8988T (cell line): ENCODE results near the gene METTL17.
A peak's percentile ranks its signal among the peaks of the same experiment; 100 is the strongest.
"Not testable (repeated sequence)": the region's sequence is repeated elsewhere in the genome, so short reads cannot be mapped to it uniquely, and the experiment has no call there.

Experiments used
- DNase-seq: peaks from one replicate; pipeline ENCODE4 v3.0.0; 2011

METTL17 gene

DNA sequence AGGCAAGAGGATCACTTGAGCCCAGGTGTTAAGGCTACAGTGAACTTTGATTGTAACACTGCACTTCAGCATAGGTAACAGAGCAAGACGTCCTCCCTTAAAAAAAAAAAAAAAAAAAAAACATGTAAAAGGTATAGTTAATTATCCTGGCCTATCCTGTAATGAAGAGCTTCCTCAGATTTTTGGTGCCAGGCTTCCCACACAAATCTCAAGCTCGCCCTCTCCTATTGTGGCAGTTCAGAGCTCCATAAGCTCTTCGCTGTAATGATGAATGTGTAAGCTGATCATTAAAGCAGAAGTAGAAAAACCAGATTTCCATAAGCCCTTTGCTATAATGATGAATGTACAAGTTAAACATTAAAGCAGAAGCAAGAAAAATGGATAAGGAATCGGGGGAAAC lies 7.3 kb downstream of the METTL17 start:
- DNase-seq, result no peak

DNA sequence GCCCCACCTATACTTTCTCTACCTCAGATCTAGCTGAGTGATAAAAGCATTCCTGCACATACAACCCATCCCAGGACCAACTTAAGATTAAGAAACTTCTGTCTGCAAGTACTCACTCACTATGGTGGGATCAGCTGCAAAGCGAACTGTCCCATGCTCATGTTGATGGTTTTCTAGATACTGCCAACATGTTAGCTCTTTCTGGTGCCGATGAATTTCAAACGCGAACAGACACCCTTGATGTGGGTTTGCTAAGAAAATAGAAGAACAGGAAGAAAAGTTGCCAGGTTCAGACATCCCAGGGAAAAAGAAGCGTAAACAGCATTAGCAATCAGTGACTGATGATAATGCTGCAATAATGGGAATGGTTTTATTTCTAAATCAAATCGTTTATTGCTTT lies 7.8 kb downstream of the METTL17 start:
- no peak for DNase-seq

DNA sequence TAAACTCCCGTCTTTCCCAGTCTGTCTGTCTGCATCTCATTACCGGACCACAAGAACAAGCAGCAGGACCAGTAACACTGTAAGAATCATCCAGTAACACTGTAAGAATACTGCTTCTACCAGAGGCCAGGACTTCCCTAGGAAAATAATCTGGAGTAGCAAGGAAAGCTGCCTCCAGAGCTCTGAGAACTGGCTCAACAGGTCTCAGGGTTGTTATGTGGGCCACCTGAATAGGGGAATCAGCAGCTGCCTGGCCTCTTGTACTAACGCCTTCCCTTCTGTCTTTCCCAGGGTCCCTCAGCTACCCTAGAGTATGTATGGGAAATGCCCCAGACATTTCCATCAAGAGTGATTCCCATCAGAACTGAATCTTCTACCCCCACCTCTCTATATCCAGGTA lies 8.4 kb downstream of the METTL17 start:
- no peak for DNase-seq

DNA sequence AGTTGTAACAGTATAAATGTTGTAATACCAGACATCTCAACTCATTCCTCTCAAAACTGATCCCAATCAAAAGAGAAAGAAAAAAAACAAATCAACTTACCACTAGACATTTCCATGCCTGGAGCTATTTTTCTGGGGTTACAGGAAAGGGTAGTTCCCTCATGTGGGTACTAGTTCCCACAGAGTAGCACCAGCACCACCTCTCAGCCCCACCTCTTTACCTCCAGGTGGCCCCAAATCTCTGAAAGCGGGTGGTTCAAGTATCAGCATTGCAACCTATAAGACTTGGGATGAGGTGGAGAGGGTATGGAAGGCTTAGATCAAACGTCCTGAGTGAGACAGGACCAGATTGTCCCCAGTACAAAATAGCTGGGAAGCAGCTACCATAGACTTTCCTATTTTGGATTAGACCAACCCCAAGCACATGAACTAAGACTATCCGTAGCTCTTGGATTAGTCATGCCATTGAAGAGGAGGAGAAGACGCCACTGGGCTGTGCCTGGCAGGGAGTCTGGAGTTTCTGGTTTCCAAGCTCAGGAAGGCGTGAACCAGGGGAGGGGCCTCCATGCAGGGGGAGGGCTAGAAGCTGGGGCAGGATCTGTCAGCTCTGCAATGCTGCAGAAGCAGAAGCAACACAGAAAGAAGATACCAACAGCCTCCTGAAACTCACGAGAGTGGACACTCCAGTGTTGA lies 9.0 kb downstream of the METTL17 start, which contains the start of gene SLC39A2:
SLC39A2 (plus strand) TSS at position 620 of the 693 bp plus-strand sequence. CDS start 154 bp downstream, outside the sequence.
- DNase-seq, result no peak

DNA sequence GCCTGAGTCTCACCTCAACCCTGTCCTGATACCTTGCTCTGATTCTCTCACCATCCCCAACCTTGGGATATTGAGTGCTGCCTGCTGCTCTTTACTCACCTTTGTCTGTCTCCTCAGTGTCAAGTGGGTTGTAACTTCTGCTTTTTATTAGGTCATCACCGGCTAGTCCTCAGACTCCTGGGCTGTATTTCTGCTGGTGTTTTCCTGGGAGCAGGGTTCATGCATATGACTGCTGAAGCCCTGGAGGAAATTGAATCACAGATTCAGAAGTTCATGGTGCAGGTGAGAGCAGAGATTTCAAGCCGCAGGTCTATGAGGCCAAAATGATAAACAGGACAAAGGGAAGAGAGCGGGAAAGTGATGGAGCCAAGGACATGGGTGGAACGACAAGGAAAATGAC lies 9.8 kb downstream of the METTL17 start:
- DNase-seq, result no peak

DNA sequence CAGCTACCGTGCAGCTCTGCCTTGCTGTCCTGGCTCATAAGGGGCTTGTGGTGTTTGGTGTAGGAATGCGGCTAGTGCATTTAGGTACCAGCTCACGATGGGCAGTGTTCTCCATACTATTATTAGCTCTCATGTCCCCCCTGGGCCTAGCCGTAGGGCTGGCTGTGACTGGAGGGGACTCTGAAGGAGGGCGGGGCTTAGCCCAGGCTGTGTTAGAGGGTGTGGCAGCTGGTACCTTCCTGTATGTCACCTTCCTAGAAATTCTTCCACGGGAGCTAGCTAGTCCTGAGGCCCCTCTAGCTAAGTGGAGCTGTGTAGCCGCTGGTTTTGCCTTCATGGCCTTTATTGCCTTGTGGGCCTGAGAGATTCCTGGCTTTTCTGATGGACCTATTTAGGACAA lies 11.4 kb downstream of the METTL17 start:
- DNase-seq, result no peak

DNA sequence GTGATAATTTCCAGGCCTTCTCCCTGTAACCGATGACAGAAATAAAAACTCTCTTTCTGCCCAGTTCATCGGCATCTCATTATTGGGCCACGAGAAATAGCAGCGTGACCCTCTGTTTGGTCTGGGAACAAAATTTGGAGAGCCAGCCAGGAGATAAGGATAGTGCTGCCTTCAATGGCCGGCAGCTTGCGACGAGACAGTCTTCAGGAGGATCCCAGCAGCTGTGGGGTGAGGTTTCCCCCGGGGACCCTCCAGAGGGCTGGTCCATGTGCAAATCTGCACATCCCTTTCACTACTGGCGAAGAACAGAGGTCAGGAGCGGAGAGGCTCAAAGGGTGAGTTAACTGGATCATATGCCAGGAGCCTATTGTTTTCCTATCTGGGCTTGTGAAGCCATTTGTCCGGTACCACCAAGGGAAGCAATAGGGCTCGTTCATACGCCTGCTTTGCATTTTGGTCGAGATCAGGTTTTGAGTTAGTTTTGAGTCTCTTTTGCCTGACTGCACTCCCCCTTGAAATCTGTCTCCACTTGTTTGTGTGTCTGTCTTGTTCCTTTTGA lies 14.1 kb downstream of the METTL17 start:
- DNase-seq, result no peak

DNA sequence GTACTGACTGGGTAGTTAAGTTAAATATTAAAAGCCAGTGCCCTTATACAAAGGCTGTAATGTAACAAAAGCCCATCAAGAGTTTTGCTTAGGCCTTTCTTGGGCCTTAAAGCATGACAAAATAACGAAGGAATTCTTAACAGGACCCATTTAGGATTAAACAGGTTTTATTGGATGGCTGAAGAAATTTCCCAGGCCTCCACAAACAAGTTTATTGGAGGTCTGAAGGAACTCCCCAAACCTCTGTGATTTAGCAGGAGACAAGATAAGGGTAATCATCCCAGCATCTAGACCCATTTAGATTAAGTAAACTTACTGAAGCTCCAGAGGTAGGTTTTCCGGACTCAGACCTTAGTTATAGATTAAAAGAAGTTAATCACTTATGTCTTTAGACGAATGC lies 19.9 kb downstream of the METTL17 start:
- DNase-seq, result not testable (repeated sequence)

DNA sequence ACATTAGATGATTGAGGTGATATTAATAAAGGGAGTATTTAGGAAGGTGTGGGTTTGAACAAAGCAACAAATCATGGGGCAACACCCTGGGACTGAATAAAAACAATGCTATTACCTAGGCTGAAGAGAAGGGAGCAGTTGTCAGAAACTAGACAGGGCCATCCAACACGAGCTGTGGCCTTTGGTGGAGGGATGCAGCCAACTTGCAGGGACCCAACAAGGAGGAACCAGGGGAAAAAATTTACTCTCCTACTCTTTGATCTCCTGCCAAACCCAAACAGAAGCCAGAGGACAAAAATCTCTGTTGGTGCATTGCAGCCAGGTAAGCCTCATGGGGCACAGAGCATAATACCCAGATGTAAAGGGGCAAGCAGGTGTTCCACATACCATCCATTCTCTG lies 21.4 kb downstream of the METTL17 start:
- DNase-seq, result no peak

DNA sequence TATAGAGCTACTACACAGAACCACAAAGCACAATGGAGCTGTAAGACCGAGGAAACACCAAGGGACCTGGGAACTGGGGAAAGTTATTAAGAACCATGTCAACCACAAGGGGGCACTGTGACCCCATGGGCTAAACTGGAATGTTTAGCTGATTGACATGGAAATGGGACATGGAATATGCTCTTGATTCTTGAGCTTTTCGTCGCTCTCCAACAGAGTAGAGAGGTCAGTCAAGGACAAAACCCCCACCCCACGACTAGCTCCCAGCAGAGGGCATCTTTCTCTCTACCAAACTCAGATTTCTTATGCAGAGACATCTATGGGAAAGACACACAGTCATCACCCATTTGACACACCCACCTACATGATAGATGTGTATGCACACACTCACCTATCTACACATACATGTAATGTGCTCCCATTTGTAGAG lies 25.0 kb downstream of the METTL17 start:
- no peak for DNase-seq

DNA sequence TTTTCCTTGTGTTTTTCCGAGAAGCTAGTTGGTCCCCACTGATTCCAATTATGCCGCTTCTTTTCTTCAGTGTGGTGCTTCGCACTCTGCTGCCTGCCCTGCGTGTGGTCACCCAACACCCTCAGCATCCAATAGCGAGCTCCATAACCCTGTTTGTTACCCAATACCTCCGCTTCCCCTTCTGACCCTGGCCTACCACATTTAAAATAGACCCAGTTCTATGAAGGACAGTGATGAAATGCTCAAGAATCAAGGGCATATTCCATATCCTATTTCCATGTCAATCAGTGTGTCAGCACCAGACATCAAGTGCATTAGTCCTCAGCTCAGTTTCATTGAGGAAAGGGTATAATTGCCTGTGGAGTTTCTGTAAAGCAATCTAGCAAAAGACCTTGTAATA lies 25.5 kb downstream of the METTL17 start:
- no peak for DNase-seq

DNA sequence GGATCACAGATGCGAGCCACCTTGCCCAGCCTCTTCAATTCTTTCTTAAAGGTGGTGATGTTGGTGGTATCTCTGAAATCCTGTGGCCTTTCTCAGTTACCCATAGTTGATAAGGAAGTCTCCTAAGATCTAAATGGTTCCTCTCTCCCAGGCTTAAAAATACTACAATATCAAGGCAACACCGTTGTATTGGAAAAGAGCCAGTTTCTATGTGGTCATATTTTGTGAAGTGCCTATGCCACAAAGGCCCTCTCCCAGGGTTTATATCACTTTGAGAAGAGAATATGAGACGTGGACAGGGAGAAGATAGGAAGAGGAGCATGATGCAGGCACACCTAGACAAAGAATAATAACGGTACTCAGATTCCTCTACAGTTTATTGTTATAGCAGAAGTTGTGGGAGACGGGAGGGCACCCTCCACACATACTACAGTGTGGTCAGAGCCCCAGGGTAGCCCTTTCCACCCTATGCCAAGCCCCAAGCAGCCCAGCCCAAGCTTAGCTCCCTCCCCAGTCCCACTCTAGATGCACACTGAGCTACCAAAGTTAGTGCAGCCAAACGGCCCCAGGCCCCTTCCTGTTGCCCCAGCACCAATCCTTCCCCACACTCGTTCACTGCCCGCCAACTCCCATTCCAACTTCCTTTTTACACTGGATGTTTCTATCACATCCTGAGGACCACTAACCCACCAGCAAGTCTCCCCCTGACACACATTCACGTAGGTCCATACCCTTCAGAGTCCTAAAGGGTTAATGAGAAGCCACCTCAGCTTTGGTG lies 26.8 kb downstream of the METTL17 start:
- no peak for DNase-seq

DNA sequence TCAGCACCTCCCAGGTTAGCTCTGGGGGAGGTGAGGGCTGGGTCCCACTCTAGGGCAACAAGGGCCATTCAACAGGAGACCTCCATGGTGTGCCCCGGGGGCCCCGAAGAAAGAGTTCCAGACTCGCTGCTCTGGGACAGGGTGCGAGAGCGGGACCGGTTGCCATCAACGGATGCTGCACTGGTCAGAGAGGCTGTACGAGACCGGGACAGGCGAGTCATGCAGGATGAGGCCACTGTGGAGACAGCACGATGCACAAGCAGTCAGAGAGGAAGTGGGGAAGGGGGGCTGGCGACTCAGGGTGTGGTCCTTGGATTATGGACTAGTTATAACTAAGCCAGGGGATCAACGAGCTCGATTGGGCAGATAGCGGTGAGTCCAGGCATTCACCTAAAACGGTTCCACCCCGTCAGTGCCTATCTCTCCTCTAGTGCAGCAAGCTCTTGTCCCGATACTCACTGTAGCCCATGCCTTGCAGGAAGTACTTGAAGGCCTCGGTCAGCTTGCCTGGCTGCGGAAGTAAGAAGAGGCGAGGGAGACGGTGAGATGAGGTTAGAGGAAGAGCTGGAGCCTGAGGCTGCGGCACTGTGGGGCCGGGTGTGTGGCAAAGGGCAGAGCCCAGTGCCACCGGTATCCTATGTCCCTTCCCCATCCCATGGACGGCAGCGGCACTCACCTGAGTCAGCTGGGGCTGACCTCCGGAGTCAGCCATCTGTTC lies 27.9 kb downstream of the METTL17 start:
- no peak for DNase-seq

DNA sequence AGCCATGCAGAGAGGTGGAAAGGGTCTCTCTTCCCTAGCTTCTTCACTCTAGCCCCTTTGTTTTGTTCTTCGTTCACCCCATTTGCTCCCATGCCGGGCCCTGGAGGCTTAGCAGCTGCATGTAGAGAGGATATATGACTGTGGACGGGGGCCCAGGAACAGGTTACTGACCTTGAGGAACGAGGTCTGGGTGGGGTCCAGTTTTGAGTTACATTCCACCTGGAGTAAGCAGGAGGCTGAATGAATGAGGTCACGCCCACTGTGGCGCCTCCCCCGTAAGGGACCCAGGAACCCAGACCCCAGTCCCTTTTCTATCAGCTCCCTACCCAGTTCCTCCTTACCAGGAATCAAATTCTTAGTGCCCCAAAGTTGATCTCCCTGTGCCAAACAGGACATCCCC lies 28.5 kb downstream of the METTL17 start:
- DNase-seq, result no peak

DNA sequence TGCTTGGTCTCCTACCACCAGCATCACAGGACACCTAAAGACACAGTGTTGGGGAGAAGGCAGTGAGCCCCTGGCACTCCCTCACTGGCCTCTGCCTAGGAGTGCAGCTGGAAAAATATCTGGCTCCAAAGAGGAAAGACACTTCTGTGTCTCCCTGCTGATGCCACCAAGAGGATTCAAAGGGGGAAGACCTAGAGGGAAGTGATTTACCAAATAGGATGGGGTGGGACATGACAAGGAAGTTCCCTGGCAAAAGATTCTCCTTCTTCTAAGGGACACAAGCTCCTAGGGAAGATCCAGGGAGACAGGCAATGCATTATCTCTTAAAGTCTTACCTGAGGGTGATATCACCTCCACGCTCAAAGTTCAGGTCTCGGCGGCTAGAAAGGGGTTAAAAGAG lies 29.0 kb downstream of the METTL17 start:
- no peak for DNase-seq

DNA sequence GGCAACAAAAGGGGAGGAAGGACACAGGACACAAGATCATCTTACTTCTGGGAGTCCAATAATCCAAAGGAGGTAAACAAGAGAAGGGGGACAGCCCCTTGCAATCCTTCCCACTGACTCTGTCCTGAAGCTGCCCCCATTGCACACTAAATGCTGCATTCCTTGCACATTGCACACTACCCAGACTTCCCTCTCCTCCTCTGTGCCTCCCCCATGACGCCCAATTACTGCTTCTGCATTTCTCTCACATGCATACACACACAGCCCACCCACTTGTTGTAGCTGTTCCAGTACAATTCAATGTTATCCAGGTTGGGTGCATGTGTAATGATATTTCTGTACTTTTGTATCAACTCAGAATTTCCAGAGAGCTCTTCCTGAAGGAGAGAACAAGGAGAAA lies 29.6 kb downstream of the METTL17 start:
- no peak for DNase-seq

DNA sequence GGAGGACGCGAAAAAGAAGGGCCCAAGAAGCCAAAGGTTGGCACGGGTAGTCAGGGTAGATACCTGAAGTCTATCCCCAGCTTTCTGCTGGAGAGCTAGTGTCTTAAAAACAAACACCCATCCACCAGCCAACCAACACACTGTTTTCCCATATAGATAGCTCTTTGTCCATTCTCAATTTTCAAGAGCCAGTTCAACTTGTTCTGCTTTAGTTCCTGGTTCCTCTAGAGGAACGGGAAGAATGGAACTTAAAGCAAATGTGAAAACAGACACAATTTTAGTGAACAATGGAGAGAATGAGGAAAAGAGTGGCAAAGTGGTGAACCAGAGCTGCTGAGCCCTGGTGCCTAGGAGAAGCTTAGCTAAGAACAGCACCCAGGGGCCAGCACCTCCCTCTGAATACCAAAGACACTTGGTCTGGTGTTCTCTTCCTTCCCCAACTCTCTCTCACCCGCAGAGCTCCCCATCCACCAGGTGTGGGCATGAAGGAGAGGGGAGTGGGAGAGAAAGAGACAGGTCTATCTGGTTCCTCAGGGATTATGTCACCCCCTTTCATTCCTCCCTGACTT lies 31.3 kb downstream of the METTL17 start:
- DNase-seq, result no peak

DNA sequence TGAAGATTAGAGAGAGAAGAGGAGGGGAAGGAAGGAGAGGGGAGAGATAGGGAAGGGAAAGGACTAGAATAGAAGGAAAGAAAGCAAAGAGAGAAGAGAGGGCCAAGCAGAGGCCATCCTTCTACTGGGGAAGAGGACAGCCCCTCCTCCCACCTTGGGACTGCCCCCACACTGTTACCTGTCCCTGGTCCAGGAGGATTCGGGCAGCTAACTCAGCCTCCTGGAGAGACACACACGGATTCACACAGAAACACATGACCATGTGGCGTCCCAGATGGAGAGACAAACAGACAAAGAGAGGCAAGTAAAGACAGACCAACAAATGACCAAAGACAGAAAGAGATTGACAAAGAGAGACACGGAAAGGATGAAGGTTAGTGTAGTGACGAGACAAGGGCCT lies 32.9 kb downstream of the METTL17 start:
- DNase-seq, result no peak

DNA sequence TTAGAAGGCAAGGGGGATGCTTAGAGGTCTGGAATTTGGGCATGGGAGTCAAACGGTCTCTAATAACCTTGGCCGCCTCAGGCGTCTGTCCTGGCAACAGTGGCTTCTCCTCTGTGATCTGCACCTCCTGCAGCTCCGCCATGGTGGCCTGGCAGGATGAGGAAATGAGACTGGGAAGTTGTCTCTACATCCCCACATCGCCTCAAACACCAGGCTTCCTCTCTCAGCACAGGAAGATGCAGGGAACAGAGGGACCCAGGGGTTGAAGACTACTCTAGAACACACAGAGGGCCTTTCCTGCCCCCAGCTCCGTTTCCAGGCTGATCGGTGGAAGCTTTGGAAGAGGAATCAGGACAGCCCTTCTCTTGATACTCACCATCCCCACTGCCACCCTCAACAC lies 33.4 kb downstream of the METTL17 start:
- DNase-seq, result no peak

DNA sequence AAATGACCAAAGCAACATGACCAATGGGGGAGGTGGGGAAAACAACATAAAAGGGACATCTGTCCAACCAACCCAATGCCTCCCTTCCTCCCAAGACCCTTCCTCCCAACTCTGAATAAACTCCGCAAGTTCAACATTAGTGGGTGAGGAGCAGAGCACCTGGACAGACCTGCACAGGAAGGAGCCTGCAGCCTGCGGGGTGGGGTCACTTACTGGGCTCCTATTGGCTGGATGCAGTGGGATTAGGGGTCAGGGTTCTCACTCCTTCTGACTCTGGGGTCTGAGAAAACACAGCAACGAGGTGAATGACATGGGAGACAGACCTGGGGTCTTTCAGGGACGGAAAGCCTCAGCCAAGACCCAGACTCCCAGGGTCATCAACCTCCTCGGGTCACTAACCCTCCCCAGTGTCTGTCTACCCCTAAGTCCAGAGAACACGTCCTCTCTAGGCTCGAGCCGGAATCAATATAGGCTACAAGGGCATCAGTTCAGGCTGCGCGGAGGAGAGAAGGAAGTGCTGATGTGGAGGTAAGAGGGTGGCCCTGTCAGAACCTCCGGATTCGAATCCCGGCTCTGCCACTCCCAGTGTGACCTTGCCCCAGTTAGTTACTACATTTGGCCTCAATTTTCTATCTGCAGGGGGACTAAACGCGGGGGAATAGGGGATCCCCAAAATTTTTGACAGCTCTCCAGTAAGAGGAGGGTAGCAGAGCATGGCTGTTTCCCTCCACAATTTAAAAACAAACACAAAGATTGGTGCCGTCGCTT lies 34.2 kb downstream of the METTL17 start:
- no peak for DNase-seq

DNA sequence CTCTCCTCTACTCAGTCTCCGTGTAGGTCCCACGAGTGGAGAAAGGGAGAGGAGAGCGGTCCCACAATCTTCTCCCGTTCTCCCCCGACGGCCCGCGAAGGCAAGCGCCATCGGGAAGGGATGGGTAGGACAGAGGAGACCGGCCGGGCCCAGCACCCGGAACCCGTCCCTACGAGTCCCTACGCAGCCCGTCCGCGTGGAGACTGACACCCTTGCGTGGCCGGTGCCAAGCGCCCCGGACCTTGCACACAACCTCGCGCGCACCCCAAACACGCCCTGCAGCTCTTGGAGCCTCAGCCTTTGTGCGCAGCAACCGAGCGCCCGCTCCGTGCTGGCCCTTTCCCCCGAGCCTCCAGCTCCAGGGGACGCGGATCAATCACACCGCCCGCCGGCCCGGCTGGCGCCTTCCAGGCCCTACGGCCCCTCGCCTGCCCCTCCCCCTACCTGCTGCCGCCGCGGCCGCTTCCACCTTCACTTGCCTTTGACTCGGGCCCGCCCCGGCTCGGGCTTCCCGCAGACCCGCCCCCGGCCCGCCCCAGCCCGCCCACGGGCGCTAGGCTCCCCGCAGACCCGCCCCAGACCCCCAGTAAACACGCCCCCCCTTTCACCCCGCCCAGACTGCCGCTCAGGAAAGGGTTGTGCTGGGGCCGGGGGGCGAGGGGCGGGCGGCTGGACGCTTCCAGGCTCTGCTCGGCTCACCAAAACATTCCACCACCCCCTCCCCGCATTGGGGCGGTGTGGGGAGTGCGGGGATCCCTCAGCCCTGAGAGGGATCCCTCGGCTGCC lies 35.0 kb downstream of the METTL17 start, which contains the start of gene NDRG2:
NDRG2 (minus strand) TSS at position 477 of the 786 bp plus-strand sequence. CDS start 1,746 bp downstream, outside the sequence.
- peak; percentile 56 for DNase-seq
